Coronary artery (tissue), 2 donors: ENCODE results near the gene AMBP.

Experiments used
- DNase-seq: peaks from one replicate; pipeline ENCODE4 v3.0.0-alpha.2; 2017; ENCODE audit warnings: low spot score
- H3K27ac ChIP-seq, 2 donors: fragments of 200-600 bp; sonication (generic); one replicate each; pipeline ENCODE4 v1.5.1; 2016 to 2019
- H3K4me3 ChIP-seq: fragments of 200-600 bp; sonication (generic); 2 replicates; pipeline ENCODE4 v1.5.1; 2016; ENCODE audit warnings: mild to moderate bottlenecking, moderate library complexity
- CTCF ChIP-seq: fragments of 200-600 bp; sonication (generic); IDR thresholded peaks from one replicate; pipeline ENCODE4 v1.5.1; 2019; ENCODE audit warnings: antibody characterized with exemption

The AMBP gene

GRCh38 chr9:114059047-114059803, 18.9 kb downstream of the AMBP start:
- peak; percentile 91 for DNase-seq
- no peak for TF ChIP-seq CTCF
- peak overlapping the region; percentile 78 to 85 for H3K27ac ChIP-seq
- no peak overlapping the region for H3K4me3 ChIP-seq

GRCh38 chr9:114058688-114059046, 19.4 kb downstream of the AMBP start:
- H3K4me3 ChIP-seq, result no peak overlapping the region
- no peak for TF ChIP-seq CTCF
- DNase-seq, result no peak
- H3K27ac ChIP-seq, result peak overlapping the region; percentile 78 to 85

- DNase-seq, result no peak
- TF ChIP-seq CTCF, result no peak
- H3K27ac ChIP-seq, result no peak overlapping the region
- H3K4me3 ChIP-seq, result no peak overlapping the region
These were observed 20.8 kb downstream of the AMBP start for GRCh38 chr9:114057161-114057885.

GRCh38 chr9:114056527-114056926, 21.6 kb downstream of the AMBP start:
- DNase-seq, result no peak
- Histone ChIP-seq H3K4me3 (no peak overlapping the region), H3K27ac (no peak overlapping the region)
- no peak for TF ChIP-seq CTCF

GRCh38 chr9:114055894-114056293, 22.2 kb downstream of the AMBP start:
- DNase-seq, result no peak
- no peak overlapping the region for H3K27ac ChIP-seq
- H3K4me3 ChIP-seq, result no peak overlapping the region
- TF ChIP-seq CTCF, result no peak

GRCh38 chr9:114055061-114055460, 23.0 kb downstream of the AMBP start:
- no peak for TF ChIP-seq CTCF
- DNase-seq, result no peak

More at GRCh38 chr9:114055061-114055460, 23.0 kb downstream of the AMBP start:
- H3K4me3 ChIP-seq, result no peak overlapping the region
- H3K27ac ChIP-seq, result no peak overlapping the region
